Measurements from ENCODE around the gene LANCL2.
"Not testable (repeated sequence)": the region's sequence is repeated elsewhere in the genome, so short reads cannot be mapped to it uniquely, and the experiment has no call there.

The LANCL2 gene

DNA sequence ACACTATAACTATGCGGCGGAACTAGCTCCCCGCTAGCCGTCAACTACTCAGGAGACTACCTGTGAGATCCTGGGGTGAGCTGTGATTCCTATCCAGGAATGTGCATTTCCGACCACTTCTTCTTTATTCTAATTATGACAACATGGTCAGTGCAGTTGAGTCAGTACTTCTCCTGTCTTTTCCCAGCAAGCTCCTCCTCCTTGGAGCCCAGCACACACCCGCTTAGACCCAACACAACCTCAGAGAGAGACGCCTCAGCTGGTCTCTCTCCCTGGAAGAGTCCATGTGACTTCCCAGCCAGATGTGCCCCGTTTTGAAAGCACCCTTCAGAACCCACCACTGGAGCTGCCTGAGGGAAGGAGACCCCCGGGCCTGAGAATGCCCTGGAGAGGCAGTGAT lies 106.5 kb downstream of the LANCL2 start:
- not testable (repeated sequence) for DNase-seq (ENCODE audit: low read depth in 3 of 3)

DNA sequence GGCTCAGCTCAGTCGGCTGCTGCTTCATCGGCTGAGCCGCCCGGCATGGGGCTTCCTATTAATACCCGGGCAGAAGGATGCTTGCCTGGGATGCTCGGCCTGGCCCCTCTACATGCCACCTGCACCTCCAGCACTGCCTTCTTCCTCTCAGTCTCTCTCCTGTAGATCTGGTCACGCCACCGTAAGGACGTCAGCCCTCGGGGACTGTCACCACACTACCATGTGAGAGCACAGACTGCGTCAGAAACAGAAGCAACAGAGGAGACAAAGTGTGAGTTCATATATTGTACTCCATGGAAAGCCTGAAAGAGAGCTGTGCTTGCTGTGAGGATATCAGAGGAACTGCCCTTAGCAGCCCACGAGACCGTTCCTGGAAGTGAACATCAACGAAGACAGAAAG lies 107.3 kb downstream of the LANCL2 start:
- DNase-seq (ENCODE audit: low read depth in 3 of 3), result not testable (repeated sequence)

DNA sequence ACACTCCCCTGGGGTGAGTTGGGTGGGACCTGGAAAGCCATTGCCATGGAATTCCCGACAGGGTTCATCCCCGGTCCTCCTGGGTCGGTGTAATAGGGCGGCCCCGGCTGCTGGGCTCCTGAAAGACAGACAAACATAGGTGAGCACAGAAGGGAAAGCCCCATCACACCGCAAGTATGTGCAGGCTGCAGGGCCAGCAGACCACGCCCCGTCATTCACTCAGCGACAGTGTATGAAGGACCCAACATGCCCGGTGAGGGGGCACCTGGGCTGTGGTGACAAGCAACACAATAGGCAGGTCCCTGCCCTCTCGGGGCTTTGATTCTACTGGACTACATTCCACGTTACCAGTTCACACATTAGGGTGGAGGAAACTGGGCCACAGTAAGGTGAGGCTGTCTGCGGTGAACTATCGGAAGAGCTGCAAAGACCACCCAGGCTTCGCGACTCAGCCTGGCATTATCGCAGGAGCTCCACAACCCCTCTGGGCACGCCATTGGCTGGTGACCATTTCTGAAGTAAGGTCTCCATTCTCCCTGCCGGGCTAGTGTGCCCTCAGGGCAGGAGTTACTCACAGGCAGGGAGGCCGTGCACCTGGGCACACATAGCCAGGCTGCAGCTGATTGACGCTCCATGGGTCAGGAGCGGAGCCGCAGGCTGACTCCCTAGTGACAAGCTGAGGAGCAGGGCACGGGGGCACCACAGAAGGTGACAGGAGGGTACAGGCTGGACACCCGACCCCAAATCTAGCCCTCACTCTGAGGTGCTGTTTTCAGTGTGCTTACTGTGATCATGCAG lies 108.0 kb downstream of the LANCL2 start:
- no peak for DNase-seq (ENCODE audit: low read depth in 3 of 3)

DNA sequence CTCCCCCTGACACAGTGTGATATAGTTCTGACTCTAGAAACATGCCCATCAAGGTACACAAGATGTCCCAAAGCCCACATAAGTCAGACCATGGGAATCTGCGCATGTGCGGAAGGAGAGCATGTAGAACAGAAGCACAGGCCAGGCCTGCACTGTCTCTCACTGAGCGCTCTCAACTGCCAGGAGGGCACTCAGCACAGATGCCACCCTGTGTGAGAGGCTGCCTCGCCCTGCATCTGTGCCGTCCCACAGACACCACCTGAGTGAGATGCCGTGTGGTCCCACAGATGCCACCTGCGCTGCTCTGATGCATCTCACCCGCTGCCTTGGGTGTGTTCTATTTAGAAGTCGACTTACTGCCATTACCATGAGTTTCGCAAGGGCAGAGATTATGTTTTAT lies 108.8 kb downstream of the LANCL2 start:
- no peak for DNase-seq (ENCODE audit: low read depth in 3 of 3)

DNA sequence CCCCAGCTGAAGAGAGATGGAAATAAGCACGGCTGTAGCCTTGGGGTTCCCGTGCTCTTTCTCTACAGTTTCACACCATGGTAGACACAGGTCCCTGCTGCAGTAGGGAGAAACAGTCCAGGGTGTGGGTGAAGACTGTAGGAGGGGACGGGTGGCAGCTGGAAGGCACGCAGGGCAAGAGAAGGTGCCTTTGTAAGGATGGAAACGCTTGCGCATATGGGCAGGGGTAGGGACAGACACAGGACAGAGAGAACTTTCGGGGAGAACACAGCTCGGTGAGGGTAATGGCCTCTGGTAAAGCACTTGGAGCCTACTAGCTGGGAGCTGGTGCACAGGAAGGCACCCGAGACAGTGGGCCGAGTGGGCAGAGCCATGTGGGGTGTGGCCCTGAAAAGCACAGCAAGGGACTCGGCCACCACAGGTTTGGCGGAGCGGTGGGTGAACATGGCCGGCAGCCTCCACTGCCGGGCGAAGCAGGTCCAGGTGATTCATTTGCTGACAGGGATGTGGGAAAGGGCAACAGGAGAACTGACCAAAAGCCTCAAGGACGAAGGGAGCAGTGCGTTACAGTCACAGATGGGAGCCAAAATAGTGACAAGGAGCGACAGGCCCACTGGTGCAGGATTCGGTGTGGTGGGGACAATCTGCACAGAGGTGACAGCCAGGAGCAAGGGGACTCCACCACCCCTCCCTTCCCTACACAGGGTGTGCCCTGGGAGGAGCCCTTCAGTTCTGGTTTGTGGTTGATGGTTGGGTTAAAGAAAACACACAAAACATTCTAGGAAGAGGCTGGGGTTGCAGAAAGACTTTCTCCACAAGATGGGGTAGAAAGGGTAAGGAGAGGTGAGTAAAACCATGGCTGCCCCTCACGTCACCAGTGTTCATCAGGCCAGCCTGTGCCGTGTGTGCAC lies 110.1 kb downstream of the LANCL2 start:
- DNase-seq (ENCODE audit: low read depth in 3 of 3), result no peak

DNA sequence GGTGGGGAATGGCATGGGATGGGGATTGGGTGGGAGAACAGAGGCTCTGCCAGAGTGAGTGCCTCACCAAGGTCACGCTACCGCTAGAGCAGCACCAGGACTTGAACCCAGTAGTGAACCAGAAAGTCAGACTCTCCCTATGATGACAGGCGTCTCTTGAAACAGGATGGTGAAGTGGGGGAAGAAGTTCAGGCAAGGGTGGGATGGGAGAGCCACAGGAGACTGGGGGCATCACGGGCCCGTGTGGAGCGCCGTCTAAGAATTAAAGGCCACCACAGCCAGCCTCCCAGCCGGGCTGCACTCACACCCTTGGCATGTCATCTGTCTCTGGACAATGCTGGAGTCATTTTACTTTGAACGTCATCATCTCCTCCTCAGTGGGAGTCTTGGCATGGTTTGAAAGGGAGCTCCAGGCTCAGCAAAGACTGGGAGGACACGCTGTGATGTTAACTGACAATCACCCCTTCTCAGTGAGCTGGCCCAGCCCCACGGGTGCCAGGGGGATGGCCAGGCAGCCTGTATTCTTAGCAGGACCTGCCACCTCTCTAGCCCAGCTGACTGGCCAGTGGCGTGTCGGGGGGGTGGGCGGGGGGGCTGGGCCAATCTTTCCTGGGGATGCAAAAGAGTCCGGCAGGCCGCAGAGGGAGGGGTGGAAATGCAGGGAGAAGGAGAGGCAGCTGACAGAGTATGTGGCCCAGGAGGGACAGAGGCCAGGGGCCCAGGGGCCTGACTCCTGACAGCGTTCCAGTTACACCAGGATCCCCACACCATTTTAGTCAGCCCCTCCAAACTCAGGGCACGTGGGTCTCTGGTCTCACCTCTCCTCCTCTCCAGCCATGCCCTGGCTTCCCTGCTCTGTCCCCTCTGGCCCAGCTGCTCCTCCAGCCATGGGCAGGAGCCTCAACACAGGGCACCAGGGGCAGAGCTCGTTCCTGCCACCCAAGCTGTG lies 111.0 kb downstream of the LANCL2 start:
- no peak for DNase-seq (ENCODE audit: low read depth in 3 of 3)

DNA sequence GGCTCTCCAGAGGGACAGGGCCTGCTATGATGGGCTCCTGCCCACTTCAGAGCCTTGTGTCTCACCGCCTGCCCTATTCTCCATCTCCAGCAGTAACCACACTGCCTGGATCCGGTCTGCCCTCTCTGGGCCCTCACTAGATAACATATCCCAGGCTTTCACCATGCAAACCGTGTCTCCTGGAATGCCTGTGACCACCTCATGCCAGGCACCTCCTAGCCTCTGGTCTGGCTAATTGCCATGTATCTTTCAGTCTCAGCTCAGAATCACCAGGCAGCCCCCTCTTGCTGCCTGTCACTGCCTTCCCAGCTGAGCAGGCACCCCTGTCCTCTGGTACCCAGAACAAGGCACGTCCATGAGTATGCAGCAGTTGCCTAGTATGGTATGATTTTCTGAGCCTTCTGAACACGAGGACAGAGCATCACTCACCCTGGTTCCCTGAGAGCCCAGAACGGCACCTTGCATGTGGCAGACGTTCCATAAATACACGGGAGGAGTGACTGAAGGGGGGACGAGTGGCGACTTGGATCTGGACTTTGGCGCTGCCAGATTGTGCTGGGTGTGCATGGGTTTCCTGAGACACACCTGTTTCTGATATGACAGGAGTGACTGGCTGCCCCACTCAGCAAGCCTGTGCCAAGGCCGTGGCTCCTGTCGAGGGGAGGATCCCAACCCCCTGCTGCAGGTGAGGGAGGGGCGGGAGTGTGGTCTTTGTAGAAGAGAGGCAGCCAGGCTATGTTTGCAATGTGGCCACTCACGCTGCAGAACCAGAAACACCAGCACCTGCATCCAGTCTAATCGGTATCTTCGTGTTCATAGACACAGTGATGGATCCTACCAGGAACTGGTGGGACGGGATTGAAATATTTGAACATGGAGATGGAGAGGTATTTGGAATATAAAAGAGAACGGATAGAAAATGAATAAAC lies 112.0 kb downstream of the LANCL2 start:
- DNase-seq (ENCODE audit: low read depth in 3 of 3), result no peak

DNA sequence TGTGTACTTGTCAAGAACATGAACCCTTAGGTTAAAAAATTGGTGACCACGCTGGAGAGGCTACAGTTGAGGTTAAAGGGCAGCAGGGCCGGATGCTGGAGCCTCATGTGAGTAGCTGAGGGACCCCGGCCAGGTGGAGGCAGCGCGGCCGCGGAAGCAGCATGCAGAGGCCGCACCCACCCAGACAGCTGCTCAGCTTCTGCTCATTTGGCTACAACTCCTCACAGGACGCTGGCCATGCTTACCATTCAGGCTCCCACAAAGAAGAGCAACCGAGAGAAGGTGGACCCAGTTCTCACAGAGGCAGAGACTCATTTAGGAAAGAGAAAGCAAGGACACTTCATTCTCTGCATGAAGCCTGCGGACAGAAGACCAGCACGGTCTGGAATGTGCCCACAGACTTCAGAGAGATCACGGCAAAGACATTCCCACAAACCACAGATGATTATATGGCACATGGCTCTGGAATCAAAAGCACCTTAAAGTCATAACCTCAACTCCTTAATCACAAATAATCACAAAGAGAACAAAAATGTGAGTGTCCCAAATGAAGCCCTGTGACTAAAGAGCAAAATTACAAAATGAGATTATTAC lies 112.7 kb downstream of the LANCL2 start:
- no peak for DNase-seq (ENCODE audit: low read depth in 3 of 3)

DNA sequence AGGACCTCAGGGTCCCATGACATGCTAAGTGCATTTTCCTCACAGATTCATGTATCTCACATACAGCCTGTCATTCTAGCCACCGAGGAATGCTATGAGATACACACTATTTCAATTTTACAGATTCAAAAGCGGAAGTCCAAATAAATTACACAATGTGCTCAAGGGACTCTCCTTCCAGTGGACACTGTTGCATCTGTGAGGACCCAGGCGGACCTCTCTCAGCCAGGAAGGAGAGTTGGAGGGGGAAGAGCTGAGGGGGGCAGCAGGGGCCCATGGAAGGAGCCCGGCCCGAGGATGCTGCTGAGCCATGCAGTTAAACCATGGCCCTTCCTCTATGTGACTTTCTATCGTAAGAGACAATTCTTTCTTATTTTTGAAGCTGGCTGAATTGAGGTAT lies 113.6 kb downstream of the LANCL2 start:
- no peak for DNase-seq (ENCODE audit: low read depth in 3 of 3)

DNA sequence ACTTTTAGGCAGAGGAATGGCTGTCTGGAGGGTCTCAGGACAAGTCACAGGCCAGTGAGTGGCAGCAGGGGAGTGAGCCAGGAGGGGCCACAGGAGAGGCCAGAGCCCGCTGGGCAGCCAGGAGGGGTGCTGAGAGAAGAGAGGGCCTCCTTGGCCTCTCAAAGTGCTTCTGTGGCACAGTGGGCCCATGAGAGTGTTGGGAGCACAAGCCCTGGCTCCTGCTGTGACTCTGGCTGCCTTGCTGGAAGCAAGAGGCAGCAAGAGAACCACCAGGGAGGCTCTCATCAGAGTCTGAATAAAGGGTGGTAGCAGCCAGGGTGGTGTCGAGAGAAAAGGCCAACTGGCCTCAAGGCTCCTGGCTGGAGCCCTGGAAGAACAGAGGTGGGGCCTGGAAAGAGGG lies 116.0 kb downstream of the LANCL2 start:
- no peak for DNase-seq (ENCODE audit: low read depth in 3 of 3)

DNA sequence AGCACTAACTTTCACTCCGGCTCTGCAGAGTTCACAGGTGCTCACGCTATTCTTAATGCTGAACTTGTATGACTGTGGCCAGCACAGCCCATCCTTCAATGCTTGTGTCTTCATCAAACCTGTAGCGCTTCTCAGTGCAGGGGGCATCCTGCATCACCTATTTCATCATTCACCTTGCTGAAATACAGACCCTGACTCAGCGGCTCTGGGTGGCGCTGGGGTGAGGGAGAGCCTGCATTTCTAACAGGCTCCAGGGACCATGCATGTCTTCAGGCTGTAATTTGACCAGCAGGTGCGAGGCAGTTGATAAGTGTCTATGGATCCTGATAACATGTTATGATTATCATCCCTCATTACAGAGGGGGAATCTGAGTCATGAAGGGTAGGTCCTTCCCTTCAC lies 117.9 kb downstream of the LANCL2 start:
- no peak for DNase-seq (ENCODE audit: low read depth in 3 of 3)

All from stimulated activated CD4-positive, alpha-beta T cell treated with anti-CD3 and anti-CD28 coated beads, TNF-alpha, amount 100 ng/mL, for 4 hours (primary cell).